H1 (cell line): Measurements from ENCODE around the gene PCDHGA1. TPM values are rescaled to one million over a fixed set of nuclear protein-coding genes. Genes with fewer than 3 reads are reported as not detected.

Experiments
- CTCF ChIA-PET: fragments of 300-600 bp; sonication (Branson Sonifier 250); formaldehyde crosslinking; loops from one replicate; lab custom pipeline; 2021; ENCODE audit not compliant: partially characterized antibody; lab: Charles Lee
- POLR2A ChIA-PET: fragments of 300-600 bp; sonication (Branson Sonifier 250); formaldehyde crosslinking; loops from one replicate; lab custom pipeline; 2021; ENCODE audit warnings: inconsistent platforms; ENCODE audit not compliant: partially characterized antibody; lab: Charles Lee
- DNase-seq, 2 experiments: peaks; one replicate each; pipeline versions ENCODE4 v3.0.0 to v3.0.0-alpha.2; 2010 to 2022; ENCODE audit warnings: low spot score in 2 of 2, low read depth in 1 of 2, mixed read lengths in 1 of 2
- FAIRE-seq: peaks from 2 replicates; lab custom pipeline; 2011; peaks lifted over from hg19 to GRCh38; lab: Jason Lieb, UNC
- H2AFZ ChIP-seq: 2 replicates; pipeline ENCODE4 v1.8.1; 2012; ENCODE audit warnings: low read length, inconsistent platforms
- H2AK5ac ChIP-seq: 2 replicates; pipeline ENCODE4 v1.6.1; 2013; ENCODE audit warnings: low read depth, low read length
- H2BK120ac ChIP-seq: replicated peaks from 2 replicates; pipeline ENCODE3; 2013; ENCODE audit warnings: low read depth, low read length, inconsistent platforms
- H2BK12ac ChIP-seq: 2 replicates; pipeline ENCODE4 v1.6.1; 2013; ENCODE audit warnings: low read depth, low read length
- H2BK15ac ChIP-seq: 2 replicates; pipeline ENCODE4 v1.6.1; 2013; ENCODE audit warnings: low read length
- H2BK20ac ChIP-seq: 2 replicates; pipeline ENCODE4 v1.6.1; 2013; ENCODE audit warnings: low read length
- H2BK5ac ChIP-seq: 2 replicates; pipeline ENCODE4 v1.6.1; 2013; ENCODE audit warnings: low read depth, low read length
- H3K14ac ChIP-seq: 2 replicates; pipeline ENCODE4 v1.6.1; 2013; ENCODE audit warnings: inconsistent platforms; ENCODE audit not compliant: insufficient read length
- H3K18ac ChIP-seq: 2 replicates; pipeline ENCODE4 v1.6.1; 2013; ENCODE audit warnings: low read length; ENCODE audit errors: extremely low read depth
- H3K23ac ChIP-seq: 2 replicates; pipeline ENCODE4 v1.6.1; 2013; ENCODE audit warnings: inconsistent platforms; ENCODE audit not compliant: insufficient read length
- H3K23me2 ChIP-seq: 2 replicates; pipeline ENCODE4 v1.6.1; 2013; ENCODE audit warnings: low read depth, low read length
- H3K27ac ChIP-seq: 2 replicates; pipeline ENCODE4 v1.6.1; 2011; ENCODE audit warnings: low read depth, low read length, inconsistent platforms
- H3K27me3 ChIP-seq, 4 experiments: replicated peaks in 1 of 4; 1 replicate in 1 of 4; 2 replicates in 3 of 4; pipeline versions ENCODE4 v1.6.1 to v1.8.1; 2011 to 2013; ENCODE audit warnings: low read length in 3 of 4, mild to moderate bottlenecking in 3 of 4, inconsistent platforms in 2 of 4, mixed read lengths in 2 of 4, moderate library complexity in 1 of 4; ENCODE audit not compliant: control insufficient read depth in 3 of 4, insufficient read depth in 3 of 4; ENCODE audit errors: extremely low read depth in 1 of 4
- H3K36me3 ChIP-seq, 4 experiments: 2 replicates each; pipeline versions ENCODE4 v1.6.1 to v1.8.1; 2011 to 2013; ENCODE audit warnings: mild to moderate bottlenecking in 4 of 4, low read length in 3 of 4, moderate library complexity in 2 of 4, control low read depth in 1 of 4, inconsistent platforms in 1 of 4; ENCODE audit not compliant: insufficient read depth in 4 of 4, control insufficient read depth in 2 of 4
- H3K4ac ChIP-seq: replicated peaks from 2 replicates; pipeline ENCODE3; 2013; ENCODE audit warnings: low read length, low read depth, mixed read lengths, inconsistent platforms; ENCODE audit not compliant: insufficient read length
- H3K4me1 ChIP-seq, 4 experiments: replicated peaks in 1 of 4; 1 replicate in 1 of 4; 2 replicates in 3 of 4; pipeline versions ENCODE4 v1.6.1 to v1.8.1; 2011 to 2013; ENCODE audit warnings: low read length in 3 of 4, inconsistent platforms in 2 of 4, mixed read lengths in 1 of 4; ENCODE audit not compliant: insufficient read depth in 4 of 4, control insufficient read depth in 3 of 4
- H3K4me2 ChIP-seq, 2 experiments: 2 replicates each; pipeline versions ENCODE4 v1.6.1 to v1.8.1; 2011 to 2013; ENCODE audit warnings: low read depth in 2 of 2, low read length in 2 of 2, control low read depth in 1 of 2, inconsistent platforms in 1 of 2, mild to moderate bottlenecking in 1 of 2; ENCODE audit not compliant: insufficient read depth in 1 of 2
- H3K4me3 ChIP-seq, 4 experiments: fragments of 200-600, 300-600 bp in 1 of 4; sonication (generic), shearing (Covaris generic), sonication (Bioruptor Twin) in 1 of 4; 2 replicates each; pipeline versions ENCODE4 v1.5.1 to v1.8.1; 2011 to 2016; ENCODE audit warnings: low read length in 4 of 4, low read depth in 3 of 4, control low read depth in 2 of 4, inconsistent platforms in 2 of 4, mild to moderate bottlenecking in 2 of 4, mixed read lengths in 1 of 4, moderate library complexity in 1 of 4; ENCODE audit not compliant: insufficient read depth in 2 of 4; ENCODE audit errors: extremely low read depth in 1 of 4
- H3K56ac ChIP-seq: replicated peaks from 2 replicates; pipeline ENCODE3; 2013; ENCODE audit warnings: low read depth, mild to moderate bottlenecking, mixed read lengths, low read length, inconsistent platforms; ENCODE audit not compliant: insufficient read length
- H3K79me1 ChIP-seq: 2 replicates; pipeline ENCODE4 v1.6.1; 2013; ENCODE audit warnings: low read depth, low read length, control low read depth
- H3K79me2 ChIP-seq, 2 experiments: 2 replicates each; pipeline versions ENCODE4 v1.6.1 to v1.8.1; 2012 to 2013; ENCODE audit warnings: low read length in 2 of 2, mild to moderate bottlenecking in 2 of 2, inconsistent platforms in 1 of 2; ENCODE audit not compliant: insufficient read depth in 2 of 2, control insufficient read depth in 1 of 2
- H3K9ac ChIP-seq, 4 experiments: replicated peaks in 1 of 4; 1 replicate in 1 of 4; 2 replicates in 3 of 4; pipeline versions ENCODE4 v1.6.1 to v1.8.1; 2011 to 2013; ENCODE audit warnings: low read depth in 3 of 4, low read length in 3 of 4, control low read depth in 2 of 4, mild to moderate bottlenecking in 2 of 4, moderate library complexity in 2 of 4, inconsistent platforms in 1 of 4; ENCODE audit errors: extremely low read depth in 1 of 4
- H3K9me3 ChIP-seq, 2 experiments: 2 replicates each; pipeline versions ENCODE4 v1.6.1 to v1.8.1; 2012 to 2013; ENCODE audit warnings: mild to moderate bottlenecking in 2 of 2, moderate library complexity in 2 of 2, control low read depth in 1 of 2, inconsistent platforms in 1 of 2, low read depth in 1 of 2, low read length in 1 of 2, mixed read lengths in 1 of 2; ENCODE audit not compliant: insufficient read depth in 2 of 2
- H4K20me1 ChIP-seq, 2 experiments: replicated peaks in 1 of 2; 2 replicates each; pipeline versions ENCODE3 to v1.8.1; 2011 to 2013; ENCODE audit warnings: inconsistent platforms in 2 of 2, low read length in 2 of 2, mild to moderate bottlenecking in 1 of 2; ENCODE audit not compliant: insufficient read depth in 2 of 2, control insufficient read depth in 1 of 2
- H4K5ac ChIP-seq: 2 replicates; pipeline ENCODE4 v1.6.1; 2013; ENCODE audit warnings: low read length, low read depth, mixed read lengths, inconsistent platforms; ENCODE audit not compliant: insufficient read length
- H4K8ac ChIP-seq: 2 replicates; pipeline ENCODE4 v1.8.0; 2013; ENCODE audit warnings: mild to moderate bottlenecking, moderate library complexity, low read length, inconsistent platforms; ENCODE audit not compliant: insufficient read depth; ENCODE audit errors: extremely low read depth
- H4K91ac ChIP-seq: replicated peaks from 2 replicates; pipeline ENCODE3; 2013; ENCODE audit warnings: low read length, mixed read lengths, inconsistent platforms; ENCODE audit not compliant: insufficient read length
- BCL11A ChIP-seq, 2 experiments: IDR thresholded peaks; one replicate each; pipeline ENCODE4 v1.6.1; 2011; ENCODE audit warnings: low read depth in 2 of 2, low read length in 2 of 2, mild to moderate bottlenecking in 2 of 2
- CHD2 ChIP-seq: IDR thresholded peaks from 2 replicates; pipeline ENCODE4 v1.6.1; 2012; ENCODE audit warnings: low read length, improper control_type of control experiment
- GABPA ChIP-seq: IDR thresholded peaks from 2 replicates; pipeline ENCODE4 v1.6.1; 2011; ENCODE audit warnings: mild to moderate bottlenecking, low read length, moderate library complexity, borderline replicate concordance; ENCODE audit not compliant: insufficient read depth
- GTF2F1 ChIP-seq: IDR thresholded peaks from 2 replicates; pipeline ENCODE4 v1.6.1; 2012; ENCODE audit warnings: low read depth, low read length, improper control_type of control experiment, borderline replicate concordance
- KDM1A ChIP-seq: fragments of 200-600, 300-600 bp; sonication (generic); IDR thresholded peaks from 2 replicates; pipeline ENCODE4 v1.7.1; 2016; ENCODE audit warnings: mild to moderate bottlenecking, low read length, borderline replicate concordance
- MAFK ChIP-seq: IDR thresholded peaks from 2 replicates; pipeline ENCODE4 v1.6.1; 2012; ENCODE audit warnings: low read depth, mild to moderate bottlenecking, improper control_type of control experiment, low read length
- POLR2A ChIP-seq, 2 experiments: IDR thresholded peaks; 1 replicate in 1 of 2; 2 replicates in 1 of 2; pipeline ENCODE4 v1.6.1; 2011; ENCODE audit warnings: low read depth in 2 of 2, low read length in 2 of 2, mild to moderate bottlenecking in 2 of 2; ENCODE audit errors: control extremely low read depth in 1 of 2
- RAD21 ChIP-seq, 2 experiments: IDR thresholded peaks in 1 of 2; conservative IDR thresholded peaks in 1 of 2; 2 replicates each; pipeline ENCODE4 v1.6.1; 2011; ENCODE audit warnings: low read depth in 2 of 2, low read length in 2 of 2, improper control_type of control experiment in 1 of 2, inconsistent platforms in 1 of 2, mild to moderate bottlenecking in 1 of 2, moderate library complexity in 1 of 2
- RBBP5 ChIP-seq: IDR thresholded peaks from 2 replicates; pipeline ENCODE4 v1.7.1; 2012; ENCODE audit warnings: low read depth, mild to moderate bottlenecking, inconsistent platforms, low read length, moderate library complexity, borderline replicate concordance
- TCF12 ChIP-seq: IDR thresholded peaks from 2 replicates; pipeline ENCODE4 v1.6.1; 2011; ENCODE audit warnings: low read depth, mild to moderate bottlenecking, low read length
- YY1 ChIP-seq: IDR thresholded peaks from 2 replicates; pipeline ENCODE4 v1.6.1; 2011; ENCODE audit warnings: low read depth, mild to moderate bottlenecking, low read length
- WGBS, 2 experiments: shearing (Covaris generic) in 1 of 2; methylation state at CpG; one replicate each; pipeline versions ENCODE4 v1.1.6 to v1.1.7; 2013 to 2015; ENCODE audit warnings: low lambda C conversion rate in 2 of 2, mixed read lengths in 2 of 2, inconsistent platforms in 1 of 2, low coverage in 1 of 2, missing lambda C conversion rate in 1 of 2; ENCODE audit not compliant: insufficient replicate concordance in 2 of 2, insufficient coverage in 1 of 2, insufficient read length in 1 of 2; ENCODE audit errors: extremely low coverage in 1 of 2, missing lambda C conversion rate in 1 of 2; 5-methylcytosine and 5-hydroxymethylcytosine counted together
- polyA plus RNA-seq, 7 experiments: library from polyadenylated mRNA; depleted of rRNA in 3 of 7; stranded (reverse) in 5 of 7; unstranded in 2 of 7; fragments of >200 nt in 5 of 7; fragments of 200-250 nt in 2 of 7; gene quantifications; 1 replicate in 5 of 7; 2 replicates in 1 of 7; 4 replicates in 1 of 7; pipeline versions ENCODE4 v1.2.1 to v1.2.3, GENCODE V29; 2011 to 2013; ENCODE audit warnings: missing spikeins in 2 of 7, mixed read lengths in 2 of 7
- total RNA-seq: library from RNA; stranded (reverse); fragmentation: NEBNext Ultra II Directional; extraction: Animal tissue kit (Norgen Biotek cat#: 25700); gene quantifications from 2 replicates; pipeline ENCODE4 v1.2.1, GENCODE V29; 2021

The PCDHGA1 gene
- total and polyA plus RNA-seq, 2 of the 8 experiments (the other 6 are each of a cell fraction or from before 2014, with no cell fraction given) = 0.57 to 0.89 TPM

DNA sequence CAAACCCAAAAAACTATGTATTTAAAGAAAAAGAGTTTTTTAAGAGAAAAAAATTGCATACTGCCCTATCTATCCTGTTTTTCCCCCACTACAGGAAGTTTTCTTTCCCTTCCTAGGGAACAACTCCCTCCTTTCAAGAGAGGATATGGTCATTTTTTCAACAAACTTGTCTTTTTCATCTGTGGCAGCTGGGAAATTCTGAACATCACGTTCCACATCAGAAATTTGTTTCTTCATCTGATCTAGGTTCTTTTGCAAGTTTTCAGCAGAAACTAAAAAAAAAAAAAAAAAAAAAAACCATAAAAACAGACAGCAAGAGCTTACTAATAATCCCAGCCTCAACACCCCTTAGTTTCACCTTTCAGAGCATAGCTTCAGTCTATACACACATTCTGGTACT lies 197.1 kb downstream of the PCDHGA1 start:
- H2BK12ac ChIP-seq = no peak overlapping the region
- H4K8ac ChIP-seq = no peak overlapping the region
- no peaks in the 10 kb centered on the region for H3K79me2 ChIP-seq
- no peaks in the 10 kb centered on the region for H4K20me1 ChIP-seq
- H2BK15ac ChIP-seq = no peak overlapping the region
- CTCF ChIA-PET = interaction anchor here (0.7 to 50.9 kb wide), 9 partner anchors 8 to 310 kb away, joined by 3 to 1236 read pairs (median 4); partner anchors contain the start of genes PCDHB15, PCDHGA10, PCDHGA11 and PCDHGA9
- no peak overlapping the region for H3K18ac ChIP-seq
- H3K23me2 ChIP-seq = no peaks in the 10 kb centered on the region
- H3K9ac ChIP-seq = no peak overlapping the region
- H3K4me2 ChIP-seq = no peak overlapping the region
- no peaks in the 10 kb centered on the region for H3K9me3 ChIP-seq
- no peak for FAIRE-seq
- H3K23ac ChIP-seq = no peak overlapping the region
- no peak overlapping the region for H2BK5ac ChIP-seq
- no peak overlapping the region for H2BK120ac ChIP-seq
- 53% methylated on average over 1 of the region's 1 CpG; no CpG with 5 or more reads in 1 of the 2 experiments for WGBS, 2 experiments
- no peak overlapping the region for H3K4ac ChIP-seq
- H2AFZ ChIP-seq = no peak overlapping the region
- TF ChIP-seq MAFK (no peak), KDM1A (no peak), RAD21 (IDR thresholded peaks at IDR 0.05 in 1 of 2, conservative IDR thresholded peaks at IDR 0.05 in 1 of 2; ENCODE audit: low read depth in 2 of 2, low read length in 2 of 2) (no peak), TCF12 (no peak), GABPA (no peak), BCL11A (IDR thresholded peaks at IDR 0.05; ENCODE audit: low read depth in 2 of 2, low read length in 2 of 2) (no peak), CHD2 (no peak), YY1 (no peak), RBBP5 (no peak), GTF2F1 (no peak), POLR2A (IDR thresholded peaks at IDR 0.05; ENCODE audit: control extremely low read depth in 1 of 2, low read depth in 2 of 2, low read length in 2 of 2) (no peak)
- no peak overlapping the region for H2AK5ac ChIP-seq
- H3K79me1 ChIP-seq = no peaks in the 10 kb centered on the region
- H2BK20ac ChIP-seq = no peak overlapping the region
- peaks cover 2 to 15% (median 8%) of the 10 kb centered on the region in 4 experiments; a peak in 6 of 7 replicates for H3K4me1 ChIP-seq
- no peak overlapping the region for H4K91ac ChIP-seq
- H3K36me3 ChIP-seq = peaks cover 23 to 43% (median 32%) of the 10 kb centered on the region in 4 experiments
- no peak overlapping the region for H3K14ac ChIP-seq
- H3K56ac ChIP-seq = no peak overlapping the region
- H3K27me3 ChIP-seq = no peaks in the 10 kb centered on the region
- DNase-seq = no peak
- H3K27ac ChIP-seq = no peak overlapping the region
- POLR2A ChIA-PET = interaction anchor here (0.6 kb wide), 1 partner anchor 31 kb away, joined by 3 read pairs; no protein-coding TSS in a partner anchor
- no peak overlapping the region for H3K4me3 ChIP-seq
- H4K5ac ChIP-seq = no peak overlapping the region
